SK-N-SH treated with all-trans-retinoic acid at 6 μM for 48 hours (cell line): ENCODE data around the gene MYO16.

Source experiments
- ATAC-seq: fragments of 200-7000 bp; cut with Tn5 transposase; 3 replicates; pipeline ENCODE4 v1.9.1; 2020; ENCODE audit warnings: mild to moderate bottlenecking, moderate library complexity
- ARNTL ChIP-seq: fragments of 450-650 bp; formaldehyde crosslinking; IDR thresholded peaks from 2 replicates; pipeline ENCODE4 v1.5.0; 2020; ENCODE audit warnings: low read depth, mild to moderate bottlenecking, moderate library complexity, borderline replicate concordance
- BACH2 ChIP-seq: fragments of 250-450 bp; sonication (Bioruptor Pico); IDR thresholded peaks from 2 replicates; pipeline ENCODE4 v1.9.0; 2021; ENCODE audit warnings: mild to moderate bottlenecking, borderline replicate concordance
- CREB5 ChIP-seq: fragments of 250-450 bp; sonication (Bioruptor Pico); IDR thresholded peaks from 2 replicates; pipeline ENCODE4 v1.5.1; 2020; ENCODE audit warnings: low read depth, mild to moderate bottlenecking, moderate library complexity
- CSDC2 ChIP-seq: fragments of 250-450 bp; sonication (Bioruptor Pico); IDR thresholded peaks from 2 replicates; pipeline ENCODE4 v1.5.0; 2020; ENCODE audit warnings: mild to moderate bottlenecking, moderate library complexity
- CSRNP3 ChIP-seq: fragments of 250-450 bp; sonication (Bioruptor Pico); IDR thresholded peaks from 2 replicates; pipeline ENCODE4 v1.5.1; 2021; ENCODE audit warnings: mild to moderate bottlenecking, moderate library complexity
- ESRRG ChIP-seq: fragments of 250-450 bp; sonication (Bioruptor Pico); IDR thresholded peaks from 2 replicates; pipeline ENCODE4 v1.6.1; 2021; ENCODE audit warnings: mild to moderate bottlenecking
- GLIS3 ChIP-seq: fragments of 250-450 bp; sonication (Bioruptor Pico); IDR thresholded peaks from 2 replicates; pipeline ENCODE4 v1.5.0; 2020; ENCODE audit warnings: mild to moderate bottlenecking, moderate library complexity
- ISL1 ChIP-seq: fragments of 250-450 bp; sonication (Bioruptor Pico); IDR thresholded peaks from 2 replicates; pipeline ENCODE4 v2.1.2; 2022; ENCODE audit warnings: mild to moderate bottlenecking, moderate library complexity
- OSR1 ChIP-seq: fragments of 250-450 bp; sonication (Bioruptor Pico); IDR thresholded peaks from 2 replicates; pipeline ENCODE4 v1.8.0; 2022; ENCODE audit warnings: moderate library complexity, mild to moderate bottlenecking, inconsistent platforms
- PATZ1 ChIP-seq: fragments of 250-450 bp; sonication (Bioruptor Pico); IDR thresholded peaks from 2 replicates; pipeline ENCODE4 v1.8.0; 2020; ENCODE audit warnings: mild to moderate bottlenecking, moderate library complexity, borderline replicate concordance
- POU6F1 ChIP-seq: fragments of 250-450 bp; sonication (Bioruptor Pico); IDR thresholded peaks from 2 replicates; pipeline ENCODE4 v1.8.0; 2021; ENCODE audit warnings: low read depth, mild to moderate bottlenecking, moderate library complexity, borderline replicate concordance
- PPARA ChIP-seq: fragments of 250-450 bp; sonication (Bioruptor Pico); IDR thresholded peaks from 2 replicates; pipeline ENCODE4 v1.5.0; 2020; ENCODE audit warnings: mild to moderate bottlenecking, borderline replicate concordance
- RARB ChIP-seq: fragments of 250-450 bp; sonication (Bioruptor Pico); IDR thresholded peaks from 2 replicates; pipeline ENCODE4 v1.8.0; 2021; ENCODE audit warnings: mild to moderate bottlenecking, moderate library complexity
- SNAI2 ChIP-seq: fragments of 250-450 bp; sonication (Bioruptor Pico); IDR thresholded peaks from 2 replicates; pipeline ENCODE4 v1.5.0; 2020; ENCODE audit warnings: mild to moderate bottlenecking, moderate library complexity
- TCF4 ChIP-seq: fragments of 250-450 bp; sonication (Bioruptor Pico); IDR thresholded peaks from 2 replicates; pipeline ENCODE4 v1.8.0; 2021; ENCODE audit warnings: mild to moderate bottlenecking, moderate library complexity, borderline replicate concordance
- TOX ChIP-seq: fragments of 250-450 bp; sonication (Bioruptor Pico); IDR thresholded peaks from 2 replicates; pipeline ENCODE4 v1.8.0; 2021; ENCODE audit warnings: mild to moderate bottlenecking, moderate library complexity, borderline replicate concordance
- TSHZ2 ChIP-seq: fragments of 250-450 bp; sonication (Bioruptor Pico); IDR thresholded peaks from 2 replicates; pipeline ENCODE4 v1.5.0; 2020; ENCODE audit warnings: mild to moderate bottlenecking, moderate library complexity
- ZFP3 ChIP-seq: fragments of 250-450 bp; sonication (Bioruptor Pico); IDR thresholded peaks from 2 replicates; pipeline ENCODE4 v1.5.0; 2020; ENCODE audit warnings: mild to moderate bottlenecking, moderate library complexity
- ZFP30 ChIP-seq: fragments of 450-650 bp; formaldehyde crosslinking; IDR thresholded peaks from 2 replicates; pipeline ENCODE4 v1.5.0; 2022; ENCODE audit warnings: mild to moderate bottlenecking, moderate library complexity
- ZNF565 ChIP-seq: fragments of 450-650 bp; formaldehyde crosslinking; conservative IDR thresholded peaks from 2 replicates; pipeline ENCODE4 v1.5.0; 2020; ENCODE audit warnings: low read depth, mild to moderate bottlenecking, moderate library complexity
- ZNF70 ChIP-seq: fragments of 450-650 bp; formaldehyde crosslinking; IDR thresholded peaks from 2 replicates; pipeline ENCODE4 v1.5.0; 2020; ENCODE audit warnings: mild to moderate bottlenecking, moderate library complexity
- ZNF8 ChIP-seq: fragments of 450-650 bp; formaldehyde crosslinking; IDR thresholded peaks from 2 replicates; pipeline ENCODE4 v1.5.0; 2020; ENCODE audit warnings: mild to moderate bottlenecking, moderate library complexity

The MYO16 gene

GRCh38 chr13:108656742-108657141 is 27.3 kb downstream of the MYO16 start:
- ATAC-seq: no peak
- TF ChIP-seq ZNF565 (CRISPR knock-in tag): no peak
- TF ChIP-seq GLIS3 (CRISPR knock-in tag): no peak
- TF ChIP-seq ZFP3 (CRISPR knock-in tag): no peak
- TF ChIP-seq BACH2 (CRISPR knock-in tag): no peak
- TF ChIP-seq RARB (CRISPR knock-in tag): no peak
- TF ChIP-seq PPARA: no peak
- TF ChIP-seq CSDC2 (CRISPR knock-in tag): no peak
- no peak for TF ChIP-seq POU6F1
- TF ChIP-seq ZNF70 (CRISPR knock-in tag): no peak
- TF ChIP-seq TSHZ2 (CRISPR knock-in tag): no peak
- no peak for TF ChIP-seq ZNF8 (CRISPR knock-in tag)
- no peak for TF ChIP-seq ZFP30 (CRISPR knock-in tag)
- no peak for TF ChIP-seq CREB5 (CRISPR knock-in tag)
- no peak for TF ChIP-seq ISL1 (CRISPR knock-in tag)
- TF ChIP-seq SNAI2 (CRISPR knock-in tag): no peak
- TF ChIP-seq ESRRG: no peak
- TF ChIP-seq TOX: no peak
- no peak for TF ChIP-seq ARNTL (CRISPR knock-in tag)
- TF ChIP-seq, all 23 proteins: peak for 0

- no peak for TF ChIP-seq ESRRG
- TF ChIP-seq ISL1 (CRISPR knock-in tag): no peak
- no peak for TF ChIP-seq BACH2 (CRISPR knock-in tag)
- no peak for TF ChIP-seq POU6F1
- no peak for TF ChIP-seq CSRNP3 (CRISPR knock-in tag)
- no peak for TF ChIP-seq TCF4
- TF ChIP-seq GLIS3 (CRISPR knock-in tag): no peak
- no peak for TF ChIP-seq PPARA
- TF ChIP-seq ARNTL (CRISPR knock-in tag): no peak
- no peak for TF ChIP-seq SNAI2 (CRISPR knock-in tag)
- ATAC-seq: no peak
Measured at GRCh38 chr13:108657519-108657918, 28.1 kb downstream of the MYO16 start.

- ATAC-seq: no peak
- TF ChIP-seq ZNF70 (CRISPR knock-in tag) (no peak), ISL1 (CRISPR knock-in tag) (no peak), ESRRG (no peak), GLIS3 (CRISPR knock-in tag) (no peak), TSHZ2 (CRISPR knock-in tag) (no peak), CSRNP3 (CRISPR knock-in tag) (no peak), OSR1 (CRISPR knock-in tag) (no peak), PATZ1 (CRISPR knock-in tag) (no peak), ZNF565 (CRISPR knock-in tag) (no peak)
Measured at GRCh38 chr13:108662528-108662927, 33.1 kb downstream of the MYO16 start.
